ENCODE results near the gene DHRS2.

Gene DHRS2

GRCh38 chr14:23694085-23694948 is 58.2 kb downstream of the DHRS2 start:
- no peak for DNase-seq (ENCODE audit: low read depth in 2 of 2)
